ENCODE measurements around the gene C2CD4A. TPM values are rescaled to one million over a fixed set of nuclear protein-coding genes. Genes with fewer than 3 reads are reported as not detected.
A peak's percentile ranks its signal among the peaks of the same experiment; 100 is the strongest.

The C2CD4A gene
- total and polyA plus RNA-seq, 2 donors (not counting 3 experiments of a cell fraction or from before 2014, with no cell fraction given) = 0.33 to 0.46 TPM

DNA sequence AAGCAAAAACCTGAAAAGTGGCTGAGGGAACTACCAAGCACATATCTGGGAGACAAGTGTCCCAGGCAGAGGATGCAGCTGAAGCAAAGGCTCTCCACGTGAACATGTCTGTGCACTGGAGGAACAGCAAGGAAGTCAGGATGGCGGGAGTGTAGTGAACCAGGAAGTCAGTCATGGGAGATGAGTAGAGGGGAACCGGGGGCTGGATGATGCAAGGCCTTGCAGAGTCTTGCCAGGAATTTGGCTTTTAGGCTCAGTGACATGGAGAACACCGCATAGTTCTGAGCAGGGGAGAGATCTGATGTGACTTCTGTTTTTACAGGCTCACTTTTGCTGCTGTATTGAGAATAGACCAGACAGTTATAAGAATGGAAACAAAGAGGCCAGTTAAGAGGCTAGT, 19.0 kb downstream of the C2CD4A start:
- peak overlapping the region; percentile 83 for H2AFZ ChIP-seq (ENCODE audit: low read depth, low read length)
- no peaks in the 10 kb centered on the region for H3K9me3 ChIP-seq (replicated peaks; ENCODE audit: control insufficient read depth, insufficient read depth, low read length)
- no peak overlapping the region for H3K9ac ChIP-seq (replicated peaks; ENCODE audit: extremely low read depth, insufficient read depth, low read length)
- FAIRE-seq (no peak), DNase-seq (ENCODE audit: low read depth, low spot score) (no peak)
- no peaks in the 10 kb centered on the region for H4K20me1 ChIP-seq (replicated peaks; ENCODE audit: control insufficient read depth, extremely low read depth, insufficient read depth, low read length)
- no peaks in the 10 kb centered on the region for H3K9me1 ChIP-seq (replicated peaks; ENCODE audit: control insufficient read depth, extremely low read depth, insufficient read depth, low read length)
- BruUV-seq (replicated peaks) = no TSS peak
- H3K79me2 ChIP-seq (ENCODE audit: control insufficient read depth, insufficient read depth, low read length) = no peaks in the 10 kb centered on the region
- H3K4me1 ChIP-seq (ENCODE audit: control insufficient read depth, extremely low read depth, insufficient read depth, low read length) = peaks cover 17% of the 10 kb centered on the region
- no peak overlapping the region for H3K4me3 ChIP-seq (replicated peaks in 1 of 3; ENCODE audit: insufficient read depth in 1 of 3, low read depth in 1 of 3, low read length in 3 of 3)
- intact Hi-C loops (cut with micrococcal nuclease) (no loop called here), dilution Hi-C loops (cut with MboI; ENCODE audit: extremely low pct_ligation_motif_present, low sequenced_read_pairs) (no loop called here)
- TF ChIP-seq FOS (IDR thresholded peaks at IDR 0.05; ENCODE audit: borderline replicate concordance, insufficient read depth, low read length) = no peak
- TF ChIP-seq MYC (IDR thresholded peaks at IDR 0.05; ENCODE audit: low read depth, low read length) = no peak
- TF ChIP-seq EZH2 (IDR thresholded peaks at IDR 0.05; ENCODE audit: borderline replicate concordance, low read depth, low read length, severe bottlenecking) = no peak
- TF ChIP-seq, protein P1, sequence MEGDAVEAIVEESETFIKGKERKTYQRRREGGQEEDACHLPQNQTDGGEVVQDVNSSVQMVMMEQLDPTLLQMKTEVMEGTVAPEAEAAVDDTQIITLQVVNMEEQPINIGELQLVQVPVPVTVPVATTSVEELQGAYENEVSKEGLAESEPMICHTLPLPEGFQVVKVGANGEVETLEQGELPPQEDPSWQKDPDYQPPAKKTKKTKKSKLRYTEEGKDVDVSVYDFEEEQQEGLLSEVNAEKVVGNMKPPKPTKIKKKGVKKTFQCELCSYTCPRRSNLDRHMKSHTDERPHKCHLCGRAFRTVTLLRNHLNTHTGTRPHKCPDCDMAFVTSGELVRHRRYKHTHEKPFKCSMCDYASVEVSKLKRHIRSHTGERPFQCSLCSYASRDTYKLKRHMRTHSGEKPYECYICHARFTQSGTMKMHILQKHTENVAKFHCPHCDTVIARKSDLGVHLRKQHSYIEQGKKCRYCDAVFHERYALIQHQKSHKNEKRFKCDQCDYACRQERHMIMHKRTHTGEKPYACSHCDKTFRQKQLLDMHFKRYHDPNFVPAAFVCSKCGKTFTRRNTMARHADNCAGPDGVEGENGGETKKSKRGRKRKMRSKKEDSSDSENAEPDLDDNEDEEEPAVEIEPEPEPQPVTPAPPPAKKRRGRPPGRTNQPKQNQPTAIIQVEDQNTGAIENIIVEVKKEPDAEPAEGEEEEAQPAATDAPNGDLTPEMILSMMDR (IDR thresholded peaks at IDR 0.05; ENCODE audit: extremely low read depth in 1 of 2, insufficient read depth in 1 of 2, low read depth in 1 of 2, low read length in 2 of 2) = no peak
- no peak for TF ChIP-seq POLR2A (IDR thresholded peaks at IDR 0.05; ENCODE audit: low read depth, low read length)
- TF ChIP-seq GATA2 (IDR thresholded peaks at IDR 0.05; ENCODE audit: insufficient read depth, insufficient read length, low read depth, low read length) = no peak
- no peak for TF ChIP-seq JUN (IDR thresholded peaks at IDR 0.05; ENCODE audit: borderline replicate concordance, insufficient read depth, insufficient read length, low read depth)
- TF ChIP-seq, protein P2, sequence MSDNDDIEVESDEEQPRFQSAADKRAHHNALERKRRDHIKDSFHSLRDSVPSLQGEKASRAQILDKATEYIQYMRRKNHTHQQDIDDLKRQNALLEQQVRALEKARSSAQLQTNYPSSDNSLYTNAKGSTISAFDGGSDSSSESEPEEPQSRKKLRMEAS (IDR thresholded peaks at IDR 0.05; ENCODE audit: insufficient read depth, insufficient read length) = no peak
- TF ChIP-seq POLR2AphosphoS5 (IDR thresholded peaks at IDR 0.05; ENCODE audit: insufficient read depth, low read depth, low read length) = no peak
- POLR2A ChIA-PET = no interaction called here
- no peak overlapping the region for H3K4me2 ChIP-seq (ENCODE audit: insufficient read depth, low read length)
- H3K27me3 ChIP-seq (ENCODE audit: control insufficient read depth in 2 of 2, insufficient read depth in 2 of 2, low read length in 2 of 2) = no peaks in the 10 kb centered on the region
- CTCF ChIA-PET = interaction anchor here (0.9 kb wide), 1 partner anchor 14 kb away, joined by 3 read pairs; no protein-coding TSS in a partner anchor
- H3K36me3 ChIP-seq (ENCODE audit: control insufficient read depth in 2 of 2, extremely low read depth in 1 of 2, insufficient read depth in 2 of 2, low read length in 2 of 2) = no peaks in the 10 kb centered on the region
- H3K27ac ChIP-seq (ENCODE audit: insufficient read depth, low read depth, low read length) = no peak overlapping the region
